GM21723 (cell line): ENCODE data around the gene CDH4.

Experiments
- ATAC-seq: cut with Tn5 transposase; IDR thresholded peaks from one replicate; pipeline ENCODE4 v1.9.1; 2021; ENCODE audit warnings: mild to moderate bottlenecking, moderate library complexity; ENCODE audit not compliant: unreplicated experiment

The CDH4 gene

DNA sequence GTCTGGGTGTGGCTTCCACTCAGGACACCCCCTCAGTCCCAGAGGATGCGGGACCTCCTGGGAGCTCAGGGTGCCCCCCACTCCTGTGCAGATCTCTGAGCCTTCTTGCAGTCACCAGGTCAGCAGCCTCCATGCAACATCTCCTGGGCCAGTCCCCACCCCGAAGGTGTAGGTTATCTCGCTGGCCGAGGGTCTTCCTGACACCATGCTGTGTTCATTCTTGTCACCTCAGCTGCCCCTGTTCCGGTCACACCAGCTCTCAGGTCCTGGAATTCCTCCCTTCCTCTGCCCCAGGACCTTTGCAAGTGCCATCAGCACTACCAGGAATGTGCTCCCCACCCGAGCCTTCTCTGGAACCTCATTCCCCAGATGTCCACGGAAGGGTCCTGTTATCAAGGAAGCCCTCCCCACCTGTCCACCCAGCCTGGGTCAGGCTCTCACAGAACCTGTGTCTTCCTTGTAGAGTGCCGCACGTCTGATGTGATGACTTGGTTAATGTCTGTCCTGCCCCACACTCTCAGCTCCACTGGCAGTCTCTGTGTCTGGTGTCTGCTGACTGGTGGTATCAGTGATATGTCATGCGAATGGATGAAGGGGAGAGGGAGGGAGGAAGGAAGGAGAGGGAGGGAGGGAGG, 484.1 kb downstream of the CDH4 start:
- ATAC-seq, result no peak

DNA sequence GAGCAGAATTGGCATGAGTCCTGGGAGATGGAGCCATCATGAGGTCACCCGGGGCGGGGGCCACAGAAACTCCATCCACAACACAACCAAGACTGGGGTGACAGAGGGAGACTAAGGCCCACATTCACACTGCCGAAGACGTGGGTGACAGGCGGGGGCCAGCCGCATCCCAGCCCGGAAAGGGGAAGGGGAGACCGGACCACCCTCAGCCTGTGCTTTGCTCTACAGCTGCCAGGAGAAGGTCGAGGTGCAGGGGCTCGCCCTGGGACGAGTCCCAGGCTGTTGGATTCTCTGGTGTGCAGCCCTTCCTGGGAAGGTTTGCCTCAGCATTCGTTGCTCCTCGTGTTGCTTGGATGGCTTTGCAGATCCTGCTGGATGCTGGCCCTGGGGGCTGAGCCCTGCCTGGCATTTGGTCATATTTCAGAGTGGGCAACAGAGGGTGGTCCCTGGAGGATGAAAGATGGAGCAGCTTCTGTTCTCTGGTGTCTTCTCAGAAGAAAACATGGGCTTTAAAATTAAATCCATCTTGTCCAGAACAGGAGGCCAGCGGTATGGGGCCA, 484.8 kb downstream of the CDH4 start:
- no peak for ATAC-seq

DNA sequence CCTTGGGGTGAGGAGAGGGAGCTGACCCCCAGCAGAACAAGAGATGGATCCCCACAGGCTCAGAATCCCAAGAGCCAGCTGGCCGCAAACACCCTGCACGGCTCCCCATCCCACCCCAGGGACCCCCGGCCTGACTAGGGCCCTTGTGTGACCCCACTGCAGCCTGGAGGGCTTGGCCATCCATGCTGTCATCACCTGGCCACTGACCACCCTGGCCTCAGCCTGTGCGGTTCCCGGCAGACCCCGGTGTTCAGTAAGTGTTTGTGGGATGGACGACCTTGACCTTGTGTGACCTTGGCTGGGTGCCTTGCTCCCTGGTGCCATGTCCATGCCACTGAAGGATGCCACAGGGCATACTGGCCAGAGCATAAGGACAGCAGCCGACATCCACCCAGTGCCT, 485.3 kb downstream of the CDH4 start:
- ATAC-seq, result no peak

DNA sequence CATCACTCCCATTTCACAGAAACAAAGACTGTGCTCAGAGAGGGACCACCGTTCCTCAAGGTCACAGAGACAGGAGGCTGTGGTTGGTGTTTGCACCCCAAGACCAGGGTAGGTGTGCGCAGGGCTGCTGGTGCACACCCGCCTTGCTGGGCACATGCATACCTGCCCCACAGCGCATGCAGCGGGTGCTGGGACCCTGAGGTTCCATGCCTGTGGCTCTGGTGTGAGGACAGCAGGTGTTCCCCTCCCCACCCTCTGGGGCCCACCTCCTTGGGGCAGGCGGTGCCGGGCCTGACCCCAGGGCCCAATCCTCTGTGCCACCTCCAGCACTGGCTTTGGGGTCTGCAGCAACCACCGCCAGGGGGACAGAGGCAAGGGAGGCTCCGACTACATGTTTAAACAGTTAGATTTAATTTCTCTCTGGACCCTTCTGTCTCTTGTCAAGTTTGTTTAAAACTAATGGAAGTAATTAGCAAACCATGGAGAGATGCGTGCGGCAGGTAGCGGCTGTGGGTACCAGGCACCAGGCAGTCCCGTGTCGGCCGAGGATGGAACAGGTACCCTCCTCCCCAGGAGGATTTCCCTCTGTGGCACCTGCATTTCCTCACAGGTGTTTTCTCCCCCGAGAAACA, 485.9 kb downstream of the CDH4 start:
- ATAC-seq, result no peak

DNA sequence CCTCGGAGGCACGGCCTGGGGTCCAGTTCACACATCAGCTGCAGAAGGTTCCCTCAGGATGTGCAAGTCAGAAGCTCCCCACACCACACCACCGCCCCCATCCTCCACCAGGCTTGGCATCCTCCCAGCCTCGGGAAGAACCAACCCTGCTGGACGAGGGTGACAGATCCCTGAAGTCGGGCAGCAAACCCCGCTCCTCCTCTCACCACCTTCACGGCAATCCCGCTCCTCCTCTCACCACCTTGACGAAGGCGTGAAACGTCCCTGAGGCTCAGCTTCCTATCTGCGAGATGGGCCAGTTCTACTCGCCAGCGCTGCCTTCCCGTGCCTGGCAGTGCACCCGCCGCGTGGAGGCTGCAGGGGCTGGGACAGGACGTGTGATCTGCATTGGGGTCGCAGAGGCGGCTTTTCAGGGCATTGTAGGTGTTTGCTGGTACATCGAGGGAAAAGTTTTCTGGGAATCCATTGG, 486.6 kb downstream of the CDH4 start:
- no peak for ATAC-seq

DNA sequence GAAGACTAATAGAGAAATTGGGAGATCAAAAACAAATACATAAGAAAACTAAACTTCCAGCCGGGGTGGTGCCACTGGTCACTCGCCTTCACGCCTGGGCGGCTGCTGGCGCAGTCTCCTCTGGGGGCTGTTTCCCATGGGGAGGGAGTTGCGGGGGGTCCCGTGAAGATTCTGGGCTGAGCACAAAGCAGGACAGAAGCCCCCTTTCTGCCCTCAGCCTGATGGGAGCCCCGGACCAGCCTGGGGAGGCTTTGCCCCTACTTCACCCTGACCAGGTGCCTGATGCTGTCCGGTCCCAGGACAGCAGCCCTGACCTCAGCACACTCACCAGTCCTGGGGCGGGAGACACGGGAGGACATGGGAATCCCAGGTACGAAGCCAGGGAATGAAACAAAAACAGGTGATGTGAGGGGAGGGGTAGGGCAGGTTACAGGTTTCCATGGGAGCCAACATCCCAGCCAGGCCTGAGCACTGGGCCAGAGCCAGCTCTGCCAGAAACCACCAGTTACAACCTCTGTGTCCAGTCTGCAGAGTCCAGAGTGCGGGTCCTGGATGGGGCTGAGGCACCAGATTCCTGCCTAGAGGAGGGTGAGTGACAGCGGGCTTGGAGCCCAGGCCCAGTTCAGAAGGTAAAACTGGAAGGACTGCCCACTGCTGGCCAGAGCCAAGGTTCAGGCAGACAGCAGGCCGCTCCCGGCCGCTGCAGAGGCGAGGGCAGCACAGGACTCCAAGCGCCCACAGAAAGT, 487.2 kb downstream of the CDH4 start:
- ATAC-seq, result no peak

DNA sequence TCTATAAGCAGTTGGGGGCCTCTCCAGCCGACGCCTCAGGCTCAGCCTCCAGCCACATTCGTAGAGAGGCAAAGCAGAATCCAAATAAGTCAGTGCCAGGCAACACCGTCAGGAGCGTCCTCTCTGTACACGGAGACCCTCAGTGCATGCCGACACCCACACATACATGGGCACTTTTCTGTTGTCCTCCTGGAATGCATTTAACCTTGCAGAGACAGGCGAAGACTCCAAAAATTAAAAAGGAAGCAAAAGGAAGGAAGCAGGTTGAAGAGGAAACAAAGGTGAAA, 487.7 kb downstream of the CDH4 start:
- no peak for ATAC-seq

DNA sequence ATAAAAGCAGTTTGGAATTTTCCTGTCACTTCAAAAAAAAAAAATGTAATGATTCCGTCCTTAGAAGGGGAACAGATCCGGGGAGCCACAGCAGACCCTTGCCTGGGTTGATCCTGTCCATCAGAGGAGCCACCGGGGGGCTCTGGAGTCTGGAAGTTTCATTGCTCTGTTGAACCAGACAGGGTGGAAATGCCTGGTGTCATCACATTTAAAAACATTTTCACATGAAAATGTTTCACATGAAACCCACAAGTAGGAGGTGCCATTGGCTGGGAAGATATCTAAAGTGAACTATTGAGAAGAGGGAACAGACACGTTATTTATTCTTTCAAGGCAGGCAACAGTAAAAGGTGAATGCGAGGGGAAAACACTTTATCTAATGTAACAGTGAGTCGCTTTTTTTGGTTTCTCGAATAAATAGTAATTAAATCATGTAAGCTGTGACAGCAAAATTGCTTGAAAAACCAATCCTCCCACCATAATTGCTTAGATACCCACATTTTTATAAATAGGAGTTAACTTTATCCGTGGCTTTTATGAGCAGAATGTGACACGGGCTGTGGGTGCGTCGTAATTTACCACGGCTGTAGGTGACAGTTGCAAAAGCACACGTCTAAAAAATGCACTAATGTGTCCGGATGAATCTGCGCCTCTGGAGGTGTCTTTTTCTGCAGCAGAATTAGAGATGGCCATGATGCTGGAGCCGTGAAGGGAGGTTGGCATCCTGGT, 490.2 kb downstream of the CDH4 start:
- no peak for ATAC-seq

DNA sequence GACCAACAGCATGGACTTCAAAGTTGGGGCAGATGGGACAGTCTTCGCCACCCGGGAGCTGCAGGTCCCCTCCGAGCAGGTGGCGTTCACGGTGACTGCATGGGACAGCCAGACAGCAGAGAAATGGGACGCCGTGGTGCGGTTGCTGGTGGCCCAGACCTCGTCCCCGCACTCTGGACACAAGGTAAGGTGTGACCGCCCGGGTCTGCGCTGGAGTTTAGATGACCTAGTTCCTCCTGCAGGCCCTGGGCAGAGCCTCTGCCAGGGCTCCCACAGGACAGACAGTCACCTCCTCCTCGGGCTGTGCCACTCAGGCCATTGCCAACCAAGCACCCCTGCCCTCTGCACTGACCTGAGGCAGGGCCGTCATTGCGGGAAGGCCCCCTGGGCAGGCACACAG, 491.5 kb downstream of the CDH4 start:
- no peak for ATAC-seq

DNA sequence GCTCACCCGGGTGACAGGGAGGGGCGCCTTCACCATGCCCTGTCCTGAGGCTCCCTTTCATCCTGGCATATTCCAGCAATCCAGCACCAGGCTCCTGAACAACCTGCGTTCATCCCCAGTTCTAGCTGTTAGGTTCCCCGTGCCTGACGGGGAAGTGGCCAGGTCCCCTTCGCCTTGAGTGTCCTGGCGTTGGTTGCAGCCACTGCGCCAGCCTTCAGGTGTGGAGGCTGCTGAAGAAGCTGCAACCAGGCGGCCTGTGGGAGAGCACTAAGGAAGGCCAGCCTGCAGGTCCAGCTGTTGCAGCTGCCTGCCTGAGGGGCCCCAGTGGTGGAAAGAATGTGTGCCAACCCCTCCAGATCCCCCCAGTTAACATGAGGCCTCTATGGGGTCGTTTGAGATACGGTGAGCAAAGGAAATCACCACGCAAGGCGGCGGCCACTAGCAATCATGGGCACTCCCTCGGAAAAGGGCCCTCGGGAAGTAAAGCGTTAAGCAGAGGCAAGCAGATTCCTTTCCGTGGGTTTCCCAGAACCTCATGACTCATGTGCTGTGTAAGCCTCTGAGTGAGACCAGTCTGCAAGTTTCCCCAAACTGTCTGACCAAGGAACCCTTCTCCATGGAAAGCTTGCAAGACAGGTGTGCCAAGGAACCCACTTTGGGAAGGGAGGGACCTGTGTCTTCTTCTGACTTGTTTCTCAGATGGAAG, 492.8 kb downstream of the CDH4 start:
- no peak for ATAC-seq

DNA sequence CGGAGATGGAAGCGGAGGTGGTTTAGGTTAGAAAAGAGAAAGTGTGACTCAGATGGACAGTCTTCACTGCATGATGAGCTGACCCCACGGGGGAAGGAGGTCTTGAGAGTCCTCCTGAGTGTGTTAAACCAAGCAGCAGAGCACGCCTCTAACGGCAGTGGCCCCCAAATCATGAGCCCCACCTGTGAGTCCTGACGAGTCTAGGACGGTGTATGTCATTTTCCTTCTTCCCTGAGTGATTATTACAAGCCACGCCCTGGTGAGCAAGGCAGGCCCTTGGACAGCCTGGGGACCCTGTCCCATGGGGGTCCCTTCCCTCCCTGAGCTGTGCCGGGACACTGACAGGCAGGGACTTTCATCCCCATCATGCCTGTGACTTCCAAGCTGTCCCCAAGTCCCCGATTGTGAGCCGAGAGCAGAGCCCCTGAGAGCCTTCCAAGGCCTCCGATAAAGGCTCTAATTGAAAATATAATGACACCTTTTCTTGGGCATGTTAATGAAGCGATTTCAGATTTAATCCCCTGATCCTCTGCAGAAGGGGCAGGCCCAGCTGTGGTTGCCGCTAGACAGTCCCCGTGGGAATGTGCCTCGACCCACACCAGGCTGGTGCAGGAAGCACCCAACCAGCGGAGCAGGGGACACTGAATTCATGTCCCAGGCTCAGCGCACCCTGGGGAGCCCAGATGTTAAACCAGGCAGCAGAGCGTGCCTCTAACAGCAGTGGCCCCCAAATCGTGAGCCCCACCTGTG, 493.5 kb downstream of the CDH4 start:
- ATAC-seq, result no peak

DNA sequence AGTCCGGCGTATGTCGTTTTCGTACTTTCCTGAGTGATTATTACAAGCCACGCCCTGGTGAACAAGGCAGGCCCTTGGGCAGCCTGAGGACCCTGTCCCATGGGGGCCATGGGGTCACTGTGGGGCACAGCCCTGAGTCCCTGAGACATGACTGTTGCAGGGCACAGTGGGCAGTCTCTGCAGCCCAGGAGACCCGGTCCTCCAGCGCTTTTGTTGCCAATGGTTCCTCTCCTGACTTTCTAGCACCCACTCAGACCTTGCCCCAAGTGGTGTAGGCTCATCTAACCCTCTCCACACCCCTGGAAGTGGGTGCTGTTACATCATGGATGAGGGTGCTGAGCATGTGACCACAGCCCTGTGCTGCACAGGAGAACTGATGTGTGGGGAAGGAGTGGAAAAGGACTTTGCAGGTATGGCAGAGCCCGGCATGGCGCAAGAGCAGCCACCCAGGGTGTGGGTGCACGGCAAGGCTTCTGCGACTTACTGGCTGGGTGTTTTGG, 494.1 kb downstream of the CDH4 start:
- ATAC-seq, result no peak

DNA sequence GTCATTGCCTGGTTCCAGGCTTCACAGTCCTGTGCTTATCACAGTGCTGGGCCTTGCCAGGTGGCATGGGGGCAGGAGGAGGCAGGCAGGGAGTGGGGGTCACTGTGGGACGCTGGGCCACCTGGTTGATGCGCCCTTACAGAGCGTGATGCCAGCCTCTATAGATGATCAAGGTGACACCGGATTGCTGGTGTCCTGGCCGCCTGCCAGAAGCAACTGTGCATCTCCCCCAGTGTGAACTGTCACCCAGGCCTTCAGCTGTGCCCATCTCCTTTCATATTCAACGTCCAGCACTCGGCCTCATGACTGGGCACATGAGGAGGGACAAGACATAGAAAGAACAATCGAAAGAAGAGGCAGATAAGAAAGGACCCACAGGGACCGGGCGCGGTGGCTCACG, 494.7 kb downstream of the CDH4 start:
- ATAC-seq, result no peak

DNA sequence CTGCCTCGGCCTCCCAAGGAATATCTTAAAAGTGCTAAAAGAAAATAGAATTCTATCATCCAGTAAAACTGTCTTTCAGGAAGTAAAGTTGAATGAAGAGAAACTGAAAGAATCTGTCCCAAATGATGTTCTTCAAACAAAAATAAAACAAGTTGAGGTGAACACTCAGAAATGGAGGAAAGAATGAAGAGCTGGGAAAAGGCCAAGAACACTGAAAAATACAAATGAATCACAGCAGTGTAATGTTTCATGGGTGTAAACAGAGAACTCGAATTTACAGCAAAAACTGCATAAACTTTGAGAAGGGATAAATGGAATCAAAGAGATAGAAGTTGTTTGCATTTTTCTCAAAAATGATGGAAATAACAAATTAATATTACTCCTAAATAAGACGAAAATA, 496.3 kb downstream of the CDH4 start:
- ATAC-seq, result no peak

DNA sequence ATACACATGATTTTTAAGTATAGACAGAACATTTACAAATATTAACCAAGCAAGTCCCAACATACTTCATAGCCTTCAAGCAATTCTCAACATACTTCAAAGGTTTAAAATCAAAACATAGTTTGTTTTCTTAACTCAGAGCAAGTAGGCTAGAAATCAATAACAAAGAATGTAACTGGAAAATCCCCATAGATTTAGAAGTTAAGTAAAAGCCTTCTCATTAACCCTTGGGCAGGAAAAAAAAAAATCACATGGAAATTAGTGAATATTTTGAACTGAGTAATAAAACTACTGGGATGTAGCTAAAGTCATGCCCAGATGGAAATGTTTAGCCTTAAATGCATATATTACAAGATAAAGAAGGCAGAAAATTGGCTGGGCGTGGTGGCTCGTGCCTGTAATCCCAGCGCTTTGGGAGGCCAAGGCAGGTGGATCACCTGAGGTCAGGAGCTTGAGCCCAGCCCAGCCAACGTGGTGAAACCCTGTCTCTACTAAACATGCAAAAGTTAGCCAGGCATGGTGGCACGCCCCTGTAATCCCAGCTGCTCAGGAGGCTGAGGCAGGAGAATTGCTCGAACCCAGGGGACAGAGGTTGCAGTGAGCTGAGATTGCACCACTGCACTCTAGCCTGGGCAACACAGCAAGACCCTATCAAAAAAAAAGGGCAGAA, 497.5 kb downstream of the CDH4 start:
- ATAC-seq, result no peak

DNA sequence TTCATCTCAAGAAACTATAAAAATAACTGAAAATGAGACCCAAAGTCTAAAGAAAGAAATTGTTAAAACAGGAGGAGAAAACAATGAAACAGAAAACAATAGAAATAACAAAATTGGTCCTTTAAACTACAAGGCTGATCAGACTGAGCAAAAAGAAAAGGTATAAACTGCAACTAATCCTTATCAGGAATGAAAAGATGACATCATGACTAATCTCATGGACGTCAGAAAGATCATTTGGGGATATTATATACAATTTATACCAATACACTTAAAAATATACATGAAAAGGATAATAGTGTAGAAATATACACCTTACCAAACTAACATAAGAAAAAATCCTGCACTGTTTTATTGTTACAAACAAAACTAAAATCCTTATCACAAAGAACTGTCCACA, 498.0 kb downstream of the CDH4 start:
- ATAC-seq, result no peak

DNA sequence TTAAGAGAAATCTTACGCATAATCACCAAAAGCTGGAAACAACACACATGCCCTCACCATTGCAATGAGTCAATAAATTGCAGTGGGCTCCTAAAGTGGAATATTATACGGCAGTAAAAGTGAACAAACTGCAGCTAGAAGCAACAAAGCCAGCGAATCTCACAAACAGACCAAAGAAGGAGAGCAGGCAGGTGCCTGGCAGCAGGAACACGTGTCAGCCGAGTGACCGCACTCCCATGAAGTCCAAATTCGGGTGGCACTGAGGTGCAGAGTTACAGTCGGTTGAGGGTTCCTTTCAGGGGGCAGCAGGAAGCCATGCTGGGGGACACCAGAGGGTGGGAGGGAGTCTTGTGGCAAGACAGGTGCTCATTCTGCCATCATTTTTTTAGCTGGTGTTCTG, 500.5 kb downstream of the CDH4 start:
- ATAC-seq, result no peak

DNA sequence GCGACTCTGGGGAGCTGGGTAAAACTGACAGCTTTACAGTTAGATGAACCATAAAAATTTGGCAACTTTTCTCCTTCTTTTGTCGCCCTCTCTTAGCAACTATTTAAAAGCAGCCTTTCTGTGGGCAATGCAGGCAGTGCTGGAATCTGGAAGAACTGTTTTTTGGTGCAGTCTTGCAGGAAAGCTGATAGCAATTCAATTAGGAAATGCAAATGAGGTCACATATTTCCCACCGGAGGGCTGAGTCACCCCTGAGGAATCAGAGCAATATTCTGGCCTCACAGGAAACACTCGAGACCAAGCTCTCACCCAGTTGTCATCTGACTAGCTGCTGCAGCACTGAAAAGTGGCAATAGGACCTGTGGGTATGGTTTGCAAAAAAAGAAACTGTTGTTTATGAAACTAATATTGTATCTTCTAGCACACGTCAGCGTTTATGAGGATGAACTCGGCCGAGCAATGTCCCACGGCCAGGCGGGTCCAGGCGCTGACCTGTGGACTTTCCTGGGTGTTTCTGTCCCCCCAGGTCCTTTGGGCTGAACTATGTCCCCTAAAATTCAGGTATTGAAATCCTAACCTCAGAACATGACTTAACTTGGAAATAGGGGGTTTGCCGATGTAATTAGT, 501.4 kb downstream of the CDH4 start:
- ATAC-seq, result no peak
